ENCODE measurements around the gene CREBRF.

The CREBRF gene

DNA sequence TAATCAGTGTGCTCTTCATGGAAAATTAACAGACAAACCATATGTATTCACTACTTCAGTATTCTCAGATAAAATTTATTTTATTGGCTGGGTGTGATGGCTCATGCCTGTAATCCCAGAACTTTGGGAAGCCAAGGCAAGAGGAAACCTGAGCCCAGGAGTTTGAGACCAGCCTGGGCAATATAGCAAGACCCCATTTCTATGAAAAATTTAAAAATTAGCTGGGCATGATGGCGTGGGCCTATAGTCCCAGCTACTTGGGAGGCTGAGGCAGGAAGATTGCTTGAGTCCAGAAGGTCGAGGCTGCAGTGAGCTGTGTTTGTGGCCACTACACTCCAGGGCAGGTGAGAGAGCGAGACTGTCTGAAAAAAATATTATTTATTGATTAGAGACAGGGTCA is 23.4 kb upstream of the CREBRF start:
- Histone ChIP-seq H2AFZ (ENCODE audit: low read depth, low read length, severe bottlenecking) (no peak overlapping the region), H3K4me2 (ENCODE audit: low read depth, low read length, poor library complexity, severe bottlenecking) (no peak overlapping the region), H3F3A (ENCODE audit: insufficient read depth) (peaks cover 39% of the 10 kb centered on the region), H3K9me2 (replicated peaks; ENCODE audit: insufficient read depth, low read length) (no peaks in the 10 kb centered on the region), H3K27me3 (ENCODE audit: low read length) (no peaks in the 10 kb centered on the region), H3K36me3 (ENCODE audit: low read length) (peaks cover 3% of the 10 kb centered on the region; the same call in 1 of the 2 replicates), H3K27ac (ENCODE audit: low read depth, low read length) (peak overlapping the region; percentile 94; the same call in 1 of the 2 replicates), H3K79me2 (ENCODE audit: insufficient read depth, low read length) (peaks cover 43% of the 10 kb centered on the region), H3K9me3 (ENCODE audit: insufficient read depth, low read length) (no peaks in the 10 kb centered on the region), H3K9ac (ENCODE audit: low read length) (no peak overlapping the region), H4K20me1 (ENCODE audit: low read depth, low read length) (no peaks in the 10 kb centered on the region), H3K4me3 (ENCODE audit: insufficient read depth, low read length, poor library complexity, severe bottlenecking) (no peak overlapping the region)
- TF ChIP-seq EZH2phosphoT487 (conservative IDR thresholded peaks at IDR 0.05; ENCODE audit: low read length), result no peak
- TF ChIP-seq, protein P1, sequence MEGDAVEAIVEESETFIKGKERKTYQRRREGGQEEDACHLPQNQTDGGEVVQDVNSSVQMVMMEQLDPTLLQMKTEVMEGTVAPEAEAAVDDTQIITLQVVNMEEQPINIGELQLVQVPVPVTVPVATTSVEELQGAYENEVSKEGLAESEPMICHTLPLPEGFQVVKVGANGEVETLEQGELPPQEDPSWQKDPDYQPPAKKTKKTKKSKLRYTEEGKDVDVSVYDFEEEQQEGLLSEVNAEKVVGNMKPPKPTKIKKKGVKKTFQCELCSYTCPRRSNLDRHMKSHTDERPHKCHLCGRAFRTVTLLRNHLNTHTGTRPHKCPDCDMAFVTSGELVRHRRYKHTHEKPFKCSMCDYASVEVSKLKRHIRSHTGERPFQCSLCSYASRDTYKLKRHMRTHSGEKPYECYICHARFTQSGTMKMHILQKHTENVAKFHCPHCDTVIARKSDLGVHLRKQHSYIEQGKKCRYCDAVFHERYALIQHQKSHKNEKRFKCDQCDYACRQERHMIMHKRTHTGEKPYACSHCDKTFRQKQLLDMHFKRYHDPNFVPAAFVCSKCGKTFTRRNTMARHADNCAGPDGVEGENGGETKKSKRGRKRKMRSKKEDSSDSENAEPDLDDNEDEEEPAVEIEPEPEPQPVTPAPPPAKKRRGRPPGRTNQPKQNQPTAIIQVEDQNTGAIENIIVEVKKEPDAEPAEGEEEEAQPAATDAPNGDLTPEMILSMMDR (IDR thresholded peaks at IDR 0.05; ENCODE audit: insufficient read depth, low read length, poor library complexity, severe bottlenecking), result no peak

DNA sequence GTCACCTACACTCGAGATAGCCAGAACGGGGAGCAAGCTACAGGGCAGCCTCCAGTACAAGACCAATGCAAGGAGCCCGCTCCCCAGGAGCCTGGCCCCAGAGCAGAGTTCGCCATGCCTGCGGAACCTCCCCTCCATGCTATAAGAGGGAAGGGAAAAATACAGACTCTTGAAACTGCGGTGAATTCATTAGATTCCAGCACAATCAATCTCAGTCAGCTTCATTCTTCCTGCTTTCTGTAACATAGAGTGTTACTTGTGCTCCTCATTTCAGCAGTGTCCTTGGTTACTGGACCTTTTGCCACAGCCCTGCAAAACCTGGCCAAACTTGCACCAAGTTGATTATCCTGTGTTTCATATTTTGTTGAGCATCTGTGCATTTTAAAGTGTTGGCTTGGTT is 22.2 kb upstream of the CREBRF start:
- H3K79me2 ChIP-seq (ENCODE audit: insufficient read depth, low read length), result peaks cover 31% of the 10 kb centered on the region
- H4K20me1 ChIP-seq (ENCODE audit: low read depth, low read length), result no peaks in the 10 kb centered on the region
- no peaks in the 10 kb centered on the region for H3K9me2 ChIP-seq (replicated peaks; ENCODE audit: insufficient read depth, low read length)
- H2AFZ ChIP-seq (ENCODE audit: low read depth, low read length, severe bottlenecking), result no peak overlapping the region
- H3K4me3 ChIP-seq (ENCODE audit: insufficient read depth, low read length, poor library complexity, severe bottlenecking), result no peak overlapping the region
- peaks cover 3% of the 10 kb centered on the region; the same call in 1 of the 2 replicates for H3K36me3 ChIP-seq (ENCODE audit: low read length)
- peaks cover 44% of the 10 kb centered on the region for H3F3A ChIP-seq (ENCODE audit: insufficient read depth)
- H3K9ac ChIP-seq (ENCODE audit: low read length), result no peak overlapping the region
- H3K27ac ChIP-seq (ENCODE audit: low read depth, low read length), result peak overlapping the region; percentile 94
- TF ChIP-seq, protein P1 (IDR thresholded peaks at IDR 0.05; ENCODE audit: insufficient read depth, low read length, poor library complexity, severe bottlenecking), result no peak
- TF ChIP-seq EZH2phosphoT487 (conservative IDR thresholded peaks at IDR 0.05; ENCODE audit: low read length), result no peak
- no peaks in the 10 kb centered on the region for H3K9me3 ChIP-seq (ENCODE audit: insufficient read depth, low read length)
- peak overlapping the region; percentile 83 for H3K4me2 ChIP-seq (ENCODE audit: low read depth, low read length, poor library complexity, severe bottlenecking)
- H3K27me3 ChIP-seq (ENCODE audit: low read length), result no peaks in the 10 kb centered on the region

DNA sequence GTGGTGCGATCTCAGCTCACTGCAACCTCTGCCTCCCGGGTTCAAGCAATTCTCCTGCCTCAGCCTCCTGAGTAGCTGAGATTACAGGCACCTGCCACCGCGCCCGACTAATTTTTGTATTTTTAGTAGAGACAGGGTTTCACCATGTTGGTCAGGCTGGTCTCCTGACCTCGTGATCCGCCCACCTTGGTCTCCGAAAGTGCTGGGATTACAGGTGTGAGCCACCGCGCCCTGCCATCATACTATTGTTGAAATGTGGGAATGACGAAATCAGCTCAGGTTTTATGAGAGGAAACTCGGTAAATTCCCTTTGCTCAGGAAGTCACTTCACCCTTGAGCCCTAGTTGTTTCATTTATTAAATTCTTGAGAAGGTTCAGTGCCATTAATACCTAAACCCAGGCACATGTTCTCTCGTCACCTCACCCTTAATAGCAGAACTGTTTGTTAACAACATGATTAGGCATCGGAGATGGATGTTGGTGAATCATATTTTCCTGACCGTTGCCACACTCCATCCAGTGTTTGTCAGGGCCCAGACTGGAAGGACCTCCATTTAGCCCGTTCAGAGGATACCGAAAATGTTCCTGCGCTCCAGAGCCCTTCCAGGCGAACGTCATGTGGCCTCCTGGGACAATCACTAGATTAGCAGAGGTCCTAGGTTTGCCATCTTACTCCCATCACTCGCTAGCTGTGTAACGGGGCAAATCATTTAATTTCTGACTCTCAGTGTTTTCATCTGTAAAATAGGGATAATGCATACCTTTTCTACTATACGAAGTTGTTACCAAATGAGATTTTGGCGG is 20.0 kb upstream of the CREBRF start:
- H2AFZ ChIP-seq (ENCODE audit: low read depth, low read length, severe bottlenecking), result no peak overlapping the region
- H3K36me3 ChIP-seq (ENCODE audit: low read length), result peaks cover 3% of the 10 kb centered on the region; the same call in 1 of the 2 replicates
- no peak for TF ChIP-seq EZH2phosphoT487 (conservative IDR thresholded peaks at IDR 0.05; ENCODE audit: low read length)
- TF ChIP-seq, protein P1 (IDR thresholded peaks at IDR 0.05; ENCODE audit: insufficient read depth, low read length, poor library complexity, severe bottlenecking), result no peak
- H3K27ac ChIP-seq (ENCODE audit: low read depth, low read length), result peak overlapping the region; percentile 94
- no peaks in the 10 kb centered on the region for H3K9me2 ChIP-seq (replicated peaks; ENCODE audit: insufficient read depth, low read length)
- peak overlapping the region; percentile 39 for H3K4me3 ChIP-seq (ENCODE audit: insufficient read depth, low read length, poor library complexity, severe bottlenecking)
- H3K4me2 ChIP-seq (ENCODE audit: low read depth, low read length, poor library complexity, severe bottlenecking), result peak overlapping the region; percentile 83
- peaks cover 39% of the 10 kb centered on the region for H3F3A ChIP-seq (ENCODE audit: insufficient read depth)
- no peaks in the 10 kb centered on the region for H3K27me3 ChIP-seq (ENCODE audit: low read length)
- H4K20me1 ChIP-seq (ENCODE audit: low read depth, low read length), result no peaks in the 10 kb centered on the region
- peaks cover 19% of the 10 kb centered on the region for H3K79me2 ChIP-seq (ENCODE audit: insufficient read depth, low read length)
- H3K9ac ChIP-seq (ENCODE audit: low read length), result peak overlapping the region; percentile 47
- no peaks in the 10 kb centered on the region for H3K9me3 ChIP-seq (ENCODE audit: insufficient read depth, low read length)

Measured in SU-DHL-6 (cell line).